WTC11 (cell line): ENCODE results near the gene DPP9. TPM values are rescaled to one million over a fixed set of nuclear protein-coding genes. Genes with fewer than 3 reads are reported as not detected.

ENCODE experiments used
- ATAC-seq: fragments of 200-7000 bp; cut with Tn5 transposase; 2 replicates; pipeline ENCODE4 v1.10.0; 2021; ENCODE audit warnings: mild to moderate bottlenecking, moderate library complexity
- CTCF ChIA-PET: fragments of 300-600 bp; sonication (Branson Sonifier 250); formaldehyde crosslinking; loops from one replicate; lab custom pipeline; 2021; ENCODE audit warnings: antibody characterized with exemption; lab: Charles Lee
- POLR2A ChIA-PET: fragments of 350-600 bp; sonication (Branson Sonifier 250); formaldehyde crosslinking; loops from one replicate; lab custom pipeline; 2021; ENCODE audit warnings: antibody characterized with exemption; lab: Charles Lee
- DNase-seq: peaks from one replicate; pipeline ENCODE4 v3.0.0; 2021; ENCODE audit warnings: low spot score
- H3K27ac Mint-ChIP-seq: 2 replicates; pipeline ENCODE4 v1.8.0; 2021; ENCODE audit warnings: mixed read lengths
- H3K27me3 Mint-ChIP-seq: 2 replicates; pipeline ENCODE4 v1.8.0; 2021; ENCODE audit warnings: low read depth, mild to moderate bottlenecking, moderate library complexity, mixed read lengths
- H3K36me3 Mint-ChIP-seq: 2 replicates; pipeline ENCODE4 v1.8.0; 2021; ENCODE audit warnings: mixed read lengths
- H3K4me1 Mint-ChIP-seq: 2 replicates; pipeline ENCODE4 v1.8.0; 2022; ENCODE audit warnings: mixed read lengths
- H3K4me3 Mint-ChIP-seq: 2 replicates; pipeline ENCODE4 v1.8.0; 2021; ENCODE audit warnings: mild to moderate bottlenecking, moderate library complexity, mixed read lengths
- H3K9me3 Mint-ChIP-seq: 2 replicates; pipeline ENCODE4 v1.8.0; 2021; ENCODE audit warnings: mixed read lengths
- CREB1 ChIP-seq: sonication (generic); formaldehyde crosslinking; IDR thresholded peaks from 2 replicates; pipeline ENCODE4 v1.8.0; 2023; ENCODE audit warnings: mild to moderate bottlenecking, missing genetic modification reagents
- FOXK1 ChIP-seq: sonication (generic); formaldehyde crosslinking; IDR thresholded peaks from 2 replicates; pipeline ENCODE4 v1.8.0; 2022; ENCODE audit warnings: mild to moderate bottlenecking, moderate library complexity, missing genetic modification reagents
- FOXP1 ChIP-seq: sonication (generic); formaldehyde crosslinking; IDR thresholded peaks from 2 replicates; pipeline ENCODE4 v1.8.0; 2022; ENCODE audit warnings: missing genetic modification reagents, mild to moderate bottlenecking, moderate library complexity, borderline replicate concordance
- HMGA2 ChIP-seq: fragments of 250-450 bp; sonication (Bioruptor Pico); IDR thresholded peaks from 2 replicates; pipeline ENCODE4 v1.4.0; 2021; ENCODE audit warnings: mild to moderate bottlenecking, moderate library complexity
- KAT7 ChIP-seq: sonication (generic); formaldehyde crosslinking; IDR thresholded peaks from 2 replicates; pipeline ENCODE4 v1.8.1; 2023; ENCODE audit warnings: missing genetic modification reagents, mild to moderate bottlenecking, borderline replicate concordance
- RORB ChIP-seq: fragments of 250-450 bp; sonication (Bioruptor Pico); IDR thresholded peaks from 2 replicates; pipeline ENCODE4 v1.9.0; 2021; ENCODE audit warnings: mild to moderate bottlenecking
- SMAD3 ChIP-seq: sonication (generic); formaldehyde crosslinking; IDR thresholded peaks from 2 replicates; pipeline ENCODE4 v1.8.0; 2022; ENCODE audit warnings: missing genetic modification reagents, mild to moderate bottlenecking, borderline replicate concordance
- SMAD4 ChIP-seq: sonication (generic); formaldehyde crosslinking; IDR thresholded peaks from 2 replicates; pipeline ENCODE4 v1.8.0; 2022; ENCODE audit warnings: mild to moderate bottlenecking, missing genetic modification reagents
- SP1 ChIP-seq: sonication (generic); formaldehyde crosslinking; conservative IDR thresholded peaks from 2 replicates; pipeline ENCODE4 v1.8.1; 2022; ENCODE audit warnings: missing genetic modification reagents
- TEAD1 ChIP-seq: sonication (generic); formaldehyde crosslinking; IDR thresholded peaks from 2 replicates; pipeline ENCODE4 v1.8.0; 2022; ENCODE audit warnings: mild to moderate bottlenecking, missing genetic modification reagents
- total RNA-seq: library from RNA; stranded (reverse); gene quantifications from 3 replicates; pipeline ENCODE4 v1.2.3, GENCODE V29; 2021
- TF ChIP-seq, protein P1 (sequence below): sonication (generic); formaldehyde crosslinking; IDR thresholded peaks from 2 replicates; pipeline ENCODE4 v1.8.0; 2022; ENCODE audit warnings: mild to moderate bottlenecking, missing genetic modification reagents
- TF ChIP-seq, protein P2 (sequence below): sonication (generic); formaldehyde crosslinking; IDR thresholded peaks from 2 replicates; pipeline ENCODE4 v1.8.1; 2023; ENCODE audit warnings: mild to moderate bottlenecking, moderate library complexity, missing genetic modification reagents
- TF ChIP-seq, protein P3 (sequence below): sonication (generic); formaldehyde crosslinking; IDR thresholded peaks from 2 replicates; pipeline ENCODE4 v1.8.1; 2023; ENCODE audit warnings: mild to moderate bottlenecking, missing genetic modification reagents, borderline replicate concordance
- TF ChIP-seq, protein P4 (sequence below): fragments of 250-450 bp; sonication (Bioruptor Pico); conservative IDR thresholded peaks from 2 replicates; pipeline ENCODE4 v1.9.0; 2021; ENCODE audit warnings: mild to moderate bottlenecking
- TF ChIP-seq, protein P5 (sequence below): sonication (generic); formaldehyde crosslinking; IDR thresholded peaks from 2 replicates; pipeline ENCODE4 v1.8.1; 2022; ENCODE audit warnings: mild to moderate bottlenecking, moderate library complexity, missing genetic modification reagents
- TF ChIP-seq, protein P6 (sequence below): sonication (generic); formaldehyde crosslinking; IDR thresholded peaks from 2 replicates; pipeline ENCODE4 v1.8.1; 2023; ENCODE audit warnings: mild to moderate bottlenecking, missing genetic modification reagents, moderate library complexity
- TF ChIP-seq, protein P7 (sequence below): sonication (generic); formaldehyde crosslinking; IDR thresholded peaks from 2 replicates; pipeline ENCODE4 v1.8.0; 2022; ENCODE audit warnings: mild to moderate bottlenecking, missing genetic modification reagents
- TF ChIP-seq, protein P8 (sequence below): fragments of 250-450 bp; sonication (Bioruptor Pico); IDR thresholded peaks from 2 replicates; pipeline ENCODE4 v1.9.0; 2021; ENCODE audit warnings: mild to moderate bottlenecking
- TF ChIP-seq, protein P9 (sequence below): fragments of 250-450 bp; sonication (Bioruptor Pico); IDR thresholded peaks from 2 replicates; pipeline ENCODE4 v1.9.0; 2021; ENCODE audit warnings: moderate library complexity, mild to moderate bottlenecking, inconsistent platforms, borderline replicate concordance

The DPP9 gene
- total RNA-seq, 1 experiment from 2014 or later = 52.9 TPM

DNA sequence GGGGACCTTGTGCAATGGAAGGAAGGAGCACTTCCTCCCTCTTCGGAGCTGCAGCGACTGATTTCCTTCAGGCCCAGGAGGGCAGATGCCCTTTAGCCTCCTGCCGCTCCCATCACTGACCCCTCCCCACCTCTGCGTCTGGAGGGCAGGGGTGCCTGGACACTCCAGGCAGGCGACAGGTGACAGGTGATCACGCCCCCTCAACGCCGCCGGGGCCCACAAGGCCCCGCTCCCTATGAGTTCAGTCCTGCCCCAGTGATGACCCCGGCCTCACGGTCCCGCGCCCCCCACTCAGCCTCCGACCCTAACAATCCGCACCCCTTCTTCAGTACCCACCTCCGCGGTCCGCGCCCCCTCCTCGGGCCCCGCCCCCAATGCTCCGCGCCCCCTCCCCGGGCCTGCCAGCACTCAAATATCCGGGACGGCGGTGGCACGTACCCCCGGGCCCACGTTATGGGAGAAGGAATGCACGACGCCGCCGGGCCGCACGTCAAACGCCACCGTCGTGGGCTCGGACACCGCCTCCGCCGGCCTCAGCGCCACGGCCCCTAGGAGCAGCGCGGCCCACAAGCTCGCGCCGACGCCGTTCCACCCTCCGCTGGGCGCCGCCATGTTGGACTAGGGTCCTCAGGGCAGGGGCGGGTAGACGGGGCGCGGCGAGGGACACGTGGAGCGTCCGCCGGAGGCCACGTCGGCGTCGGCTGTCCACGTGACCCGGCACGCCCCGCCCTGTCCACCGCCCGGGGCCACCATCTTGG, 53.7 kb downstream of the DPP9 start, which contains the start of gene MYDGF (continued):
- TF ChIP-seq, protein P1, sequence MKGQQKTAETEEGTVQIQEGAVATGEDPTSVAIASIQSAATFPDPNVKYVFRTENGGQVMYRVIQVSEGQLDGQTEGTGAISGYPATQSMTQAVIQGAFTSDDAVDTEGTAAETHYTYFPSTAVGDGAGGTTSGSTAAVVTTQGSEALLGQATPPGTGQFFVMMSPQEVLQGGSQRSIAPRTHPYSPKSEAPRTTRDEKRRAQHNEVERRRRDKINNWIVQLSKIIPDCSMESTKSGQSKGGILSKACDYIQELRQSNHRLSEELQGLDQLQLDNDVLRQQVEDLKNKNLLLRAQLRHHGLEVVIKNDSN (CRISPR knock-in tag) = peak; percentile 97
- no peak for TF ChIP-seq SMAD4 (CRISPR knock-in tag)
- TF ChIP-seq SP1 (CRISPR knock-in tag) = peak; percentile 98
- TF ChIP-seq, protein P2, sequence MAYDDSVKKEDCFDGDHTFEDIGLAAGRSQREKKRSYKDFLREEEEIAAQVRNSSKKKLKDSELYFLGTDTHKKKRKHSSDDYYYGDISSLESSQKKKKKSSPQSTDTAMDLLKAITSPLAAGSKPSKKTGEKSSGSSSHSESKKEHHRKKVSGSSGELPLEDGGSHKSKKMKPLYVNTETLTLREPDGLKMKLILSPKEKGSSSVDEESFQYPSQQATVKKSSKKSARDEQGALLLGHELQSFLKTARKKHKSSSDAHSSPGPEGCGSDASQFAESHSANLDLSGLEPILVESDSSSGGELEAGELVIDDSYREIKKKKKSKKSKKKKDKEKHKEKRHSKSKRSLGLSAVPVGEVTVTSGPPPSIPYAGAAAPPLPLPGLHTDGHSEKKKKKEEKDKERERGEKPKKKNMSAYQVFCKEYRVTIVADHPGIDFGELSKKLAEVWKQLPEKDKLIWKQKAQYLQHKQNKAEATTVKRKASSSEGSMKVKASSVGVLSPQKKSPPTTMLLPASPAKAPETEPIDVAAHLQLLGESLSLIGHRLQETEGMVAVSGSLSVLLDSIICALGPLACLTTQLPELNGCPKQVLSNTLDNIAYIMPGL (CRISPR knock-in tag) = no peak
- no peak for TF ChIP-seq KAT7 (CRISPR knock-in tag)
- TF ChIP-seq TEAD1 (CRISPR knock-in tag) = peak; percentile 82
- TF ChIP-seq, protein P3, sequence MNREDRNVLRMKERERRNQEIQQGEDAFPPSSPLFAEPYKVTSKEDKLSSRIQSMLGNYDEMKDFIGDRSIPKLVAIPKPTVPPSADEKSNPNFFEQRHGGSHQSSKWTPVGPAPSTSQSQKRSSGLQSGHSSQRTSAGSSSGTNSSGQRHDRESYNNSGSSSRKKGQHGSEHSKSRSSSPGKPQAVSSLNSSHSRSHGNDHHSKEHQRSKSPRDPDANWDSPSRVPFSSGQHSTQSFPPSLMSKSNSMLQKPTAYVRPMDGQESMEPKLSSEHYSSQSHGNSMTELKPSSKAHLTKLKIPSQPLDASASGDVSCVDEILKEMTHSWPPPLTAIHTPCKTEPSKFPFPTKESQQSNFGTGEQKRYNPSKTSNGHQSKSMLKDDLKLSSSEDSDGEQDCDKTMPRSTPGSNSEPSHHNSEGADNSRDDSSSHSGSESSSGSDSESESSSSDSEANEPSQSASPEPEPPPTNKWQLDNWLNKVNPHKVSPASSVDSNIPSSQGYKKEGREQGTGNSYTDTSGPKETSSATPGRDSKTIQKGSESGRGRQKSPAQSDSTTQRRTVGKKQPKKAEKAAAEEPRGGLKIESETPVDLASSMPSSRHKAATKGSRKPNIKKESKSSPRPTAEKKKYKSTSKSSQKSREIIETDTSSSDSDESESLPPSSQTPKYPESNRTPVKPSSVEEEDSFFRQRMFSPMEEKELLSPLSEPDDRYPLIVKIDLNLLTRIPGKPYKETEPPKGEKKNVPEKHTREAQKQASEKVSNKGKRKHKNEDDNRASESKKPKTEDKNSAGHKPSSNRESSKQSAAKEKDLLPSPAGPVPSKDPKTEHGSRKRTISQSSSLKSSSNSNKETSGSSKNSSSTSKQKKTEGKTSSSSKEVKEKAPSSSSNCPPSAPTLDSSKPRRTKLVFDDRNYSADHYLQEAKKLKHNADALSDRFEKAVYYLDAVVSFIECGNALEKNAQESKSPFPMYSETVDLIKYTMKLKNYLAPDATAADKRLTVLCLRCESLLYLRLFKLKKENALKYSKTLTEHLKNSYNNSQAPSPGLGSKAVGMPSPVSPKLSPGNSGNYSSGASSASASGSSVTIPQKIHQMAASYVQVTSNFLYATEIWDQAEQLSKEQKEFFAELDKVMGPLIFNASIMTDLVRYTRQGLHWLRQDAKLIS = no peak
- TF ChIP-seq HMGA2 (CRISPR knock-in tag) = no peak
- TF ChIP-seq, protein P4, sequence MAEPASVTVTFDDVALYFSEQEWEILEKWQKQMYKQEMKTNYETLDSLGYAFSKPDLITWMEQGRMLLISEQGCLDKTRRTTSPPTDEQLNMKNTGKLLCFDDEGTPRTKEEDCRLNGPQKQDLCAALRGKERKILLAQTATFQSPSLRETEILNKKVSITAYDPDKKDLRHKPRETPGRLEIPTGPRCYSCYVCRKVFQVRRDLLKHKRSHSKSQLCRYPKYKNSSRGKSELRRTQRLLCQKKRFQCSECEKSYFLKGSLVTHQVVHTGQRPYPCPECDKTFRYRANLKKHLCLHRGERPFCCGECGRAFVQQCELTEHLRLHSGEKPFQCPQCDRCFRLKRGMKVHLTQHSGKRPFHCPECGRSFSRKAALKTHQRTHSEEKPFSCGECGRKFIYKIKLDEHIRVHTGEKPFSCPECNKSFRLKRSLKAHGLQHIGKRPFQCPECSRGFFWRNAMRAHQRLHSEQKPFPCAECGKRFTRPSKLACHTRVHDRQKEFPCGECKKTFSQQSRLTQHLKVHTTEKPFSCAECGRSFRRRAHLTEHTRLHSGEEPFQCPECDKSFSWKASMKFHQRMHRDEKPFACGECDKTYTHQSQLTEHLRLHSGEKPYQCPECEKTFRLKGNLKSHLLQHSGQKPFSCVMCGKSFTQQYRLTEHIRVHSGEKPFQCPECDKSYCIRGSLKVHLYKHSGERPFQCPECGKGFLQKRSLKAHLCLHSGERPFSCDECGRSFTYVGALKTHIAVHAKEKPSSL = no peak
- TF ChIP-seq, all 79 proteins: peak for 21

DNA sequence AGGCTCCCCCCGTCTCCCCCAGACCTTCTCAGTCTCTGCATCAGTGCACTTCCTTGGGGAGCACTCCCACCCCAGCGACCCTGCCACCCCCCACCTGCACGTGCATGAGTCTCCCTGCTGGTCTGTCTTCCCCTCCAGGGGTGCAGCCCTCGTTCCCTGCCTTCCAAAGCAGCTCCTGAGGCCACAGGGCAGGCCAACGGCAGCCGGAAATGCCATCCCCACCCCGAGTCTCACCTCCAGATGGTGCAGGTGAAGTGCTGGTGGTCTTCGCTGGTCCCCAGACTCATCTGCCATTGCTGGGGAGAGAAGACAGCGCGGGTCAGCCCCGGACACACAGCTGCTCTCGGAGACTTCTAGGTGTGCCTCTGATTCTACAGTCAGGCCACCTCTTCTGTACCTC, 59.0 kb downstream of the DPP9 start:
- Mint-ChIP-seq H3K27me3 (no peaks in the 10 kb centered on the region), H3K27ac (no peak overlapping the region), H3K36me3 (peaks cover 15% of the 10 kb centered on the region), H3K4me1 (peaks cover 7% of the 10 kb centered on the region), H3K9me3 (no peaks in the 10 kb centered on the region), H3K4me3 (no peak overlapping the region)
- no peak for DNase-seq
- ATAC-seq = no peak
- POLR2A ChIA-PET = no interaction called here
- CTCF ChIA-PET = no interaction called here
- TF ChIP-seq CREB1 (CRISPR knock-in tag) = no peak
- TF ChIP-seq, protein P5, sequence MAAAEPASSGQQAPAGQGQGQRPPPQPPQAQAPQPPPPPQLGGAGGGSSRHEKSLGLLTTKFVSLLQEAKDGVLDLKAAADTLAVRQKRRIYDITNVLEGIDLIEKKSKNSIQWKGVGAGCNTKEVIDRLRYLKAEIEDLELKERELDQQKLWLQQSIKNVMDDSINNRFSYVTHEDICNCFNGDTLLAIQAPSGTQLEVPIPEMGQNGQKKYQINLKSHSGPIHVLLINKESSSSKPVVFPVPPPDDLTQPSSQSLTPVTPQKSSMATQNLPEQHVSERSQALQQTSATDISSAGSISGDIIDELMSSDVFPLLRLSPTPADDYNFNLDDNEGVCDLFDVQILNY = no peak
- TF ChIP-seq, protein P1 (CRISPR knock-in tag) = no peak
- TF ChIP-seq, protein P6, sequence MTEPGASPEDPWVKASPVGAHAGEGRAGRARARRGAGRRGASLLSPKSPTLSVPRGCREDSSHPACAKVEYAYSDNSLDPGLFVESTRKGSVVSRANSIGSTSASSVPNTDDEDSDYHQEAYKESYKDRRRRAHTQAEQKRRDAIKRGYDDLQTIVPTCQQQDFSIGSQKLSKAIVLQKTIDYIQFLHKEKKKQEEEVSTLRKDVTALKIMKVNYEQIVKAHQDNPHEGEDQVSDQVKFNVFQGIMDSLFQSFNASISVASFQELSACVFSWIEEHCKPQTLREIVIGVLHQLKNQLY = no peak
- TF ChIP-seq FOXP1 (CRISPR knock-in tag) = no peak
- TF ChIP-seq, protein P7, sequence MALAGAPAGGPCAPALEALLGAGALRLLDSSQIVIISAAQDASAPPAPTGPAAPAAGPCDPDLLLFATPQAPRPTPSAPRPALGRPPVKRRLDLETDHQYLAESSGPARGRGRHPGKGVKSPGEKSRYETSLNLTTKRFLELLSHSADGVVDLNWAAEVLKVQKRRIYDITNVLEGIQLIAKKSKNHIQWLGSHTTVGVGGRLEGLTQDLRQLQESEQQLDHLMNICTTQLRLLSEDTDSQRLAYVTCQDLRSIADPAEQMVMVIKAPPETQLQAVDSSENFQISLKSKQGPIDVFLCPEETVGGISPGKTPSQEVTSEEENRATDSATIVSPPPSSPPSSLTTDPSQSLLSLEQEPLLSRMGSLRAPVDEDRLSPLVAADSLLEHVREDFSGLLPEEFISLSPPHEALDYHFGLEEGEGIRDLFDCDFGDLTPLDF (CRISPR knock-in tag) = no peak
- TF ChIP-seq, protein P8, sequence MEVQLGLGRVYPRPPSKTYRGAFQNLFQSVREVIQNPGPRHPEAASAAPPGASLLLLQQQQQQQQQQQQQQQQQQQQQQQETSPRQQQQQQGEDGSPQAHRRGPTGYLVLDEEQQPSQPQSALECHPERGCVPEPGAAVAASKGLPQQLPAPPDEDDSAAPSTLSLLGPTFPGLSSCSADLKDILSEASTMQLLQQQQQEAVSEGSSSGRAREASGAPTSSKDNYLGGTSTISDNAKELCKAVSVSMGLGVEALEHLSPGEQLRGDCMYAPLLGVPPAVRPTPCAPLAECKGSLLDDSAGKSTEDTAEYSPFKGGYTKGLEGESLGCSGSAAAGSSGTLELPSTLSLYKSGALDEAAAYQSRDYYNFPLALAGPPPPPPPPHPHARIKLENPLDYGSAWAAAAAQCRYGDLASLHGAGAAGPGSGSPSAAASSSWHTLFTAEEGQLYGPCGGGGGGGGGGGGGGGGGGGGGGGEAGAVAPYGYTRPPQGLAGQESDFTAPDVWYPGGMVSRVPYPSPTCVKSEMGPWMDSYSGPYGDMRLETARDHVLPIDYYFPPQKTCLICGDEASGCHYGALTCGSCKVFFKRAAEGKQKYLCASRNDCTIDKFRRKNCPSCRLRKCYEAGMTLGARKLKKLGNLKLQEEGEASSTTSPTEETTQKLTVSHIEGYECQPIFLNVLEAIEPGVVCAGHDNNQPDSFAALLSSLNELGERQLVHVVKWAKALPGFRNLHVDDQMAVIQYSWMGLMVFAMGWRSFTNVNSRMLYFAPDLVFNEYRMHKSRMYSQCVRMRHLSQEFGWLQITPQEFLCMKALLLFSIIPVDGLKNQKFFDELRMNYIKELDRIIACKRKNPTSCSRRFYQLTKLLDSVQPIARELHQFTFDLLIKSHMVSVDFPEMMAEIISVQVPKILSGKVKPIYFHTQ (CRISPR knock-in tag) = no peak
- TF ChIP-seq, protein P9, sequence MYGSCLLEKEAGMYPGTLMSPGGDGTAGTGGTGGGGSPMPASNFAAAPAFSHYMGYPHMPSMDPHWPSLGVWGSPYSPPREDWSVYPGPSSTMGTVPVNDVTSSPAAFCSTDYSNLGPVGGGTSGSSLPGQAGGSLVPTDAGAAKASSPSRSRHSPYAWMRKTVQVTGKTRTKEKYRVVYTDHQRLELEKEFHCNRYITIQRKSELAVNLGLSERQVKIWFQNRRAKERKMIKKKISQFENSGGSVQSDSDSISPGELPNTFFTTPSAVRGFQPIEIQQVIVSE (CRISPR knock-in tag) = no peak
- no peak for TF ChIP-seq RORB (CRISPR knock-in tag)
- TF ChIP-seq FOXK1 (CRISPR knock-in tag) = no peak
- TF ChIP-seq SMAD3 (CRISPR knock-in tag) = no peak
